Vagina (tissue), 2 donors: ENCODE data around the gene EXPH5.

Source experiments
- CTCF ChIP-seq, 3 experiments: fragments of 450-650 bp in 2 of 3; fragments of 200-600 bp in 1 of 3; sonication (generic) in 1 of 3; IDR thresholded peaks; one replicate each; pipeline ENCODE4 v1.5.1; 2017 to 2019; ENCODE audit warnings: antibody characterized with exemption in 3 of 3, mild to moderate bottlenecking in 2 of 3, moderate library complexity in 2 of 3
- POLR2A ChIP-seq, 2 donors: fragments of 450-650 bp; IDR thresholded peaks; one replicate each; pipeline ENCODE4 v1.6.1; 2017; ENCODE audit warnings: antibody characterized with exemption in 2 of 2, mild to moderate bottlenecking in 2 of 2, moderate library complexity in 2 of 2
- POLR2AphosphoS5 ChIP-seq, 2 donors: sonication (generic); formaldehyde crosslinking; IDR thresholded peaks; one replicate each; pipeline ENCODE4 v1.9.0; 2017; ENCODE audit warnings: antibody characterized with exemption in 2 of 2, mild to moderate bottlenecking in 2 of 2, low read depth in 1 of 2; ENCODE audit not compliant: insufficient read depth in 1 of 2

- TF ChIP-seq CTCF (IDR thresholded peaks at IDR 0.05) (no peak), POLR2AphosphoS5 (IDR thresholded peaks at IDR 0.05; ENCODE audit: insufficient read depth in 1 of 2, low read depth in 1 of 2) (no peak), POLR2A (IDR thresholded peaks at IDR 0.05) (no peak)
These were observed 13.1 kb upstream of the EXPH5 start for GRCh38 chr11:108606495-108607160.
